ENCODE results near the gene GBP3. TPM values are rescaled to one million over a fixed set of nuclear protein-coding genes. Genes with fewer than 3 reads are reported as not detected.
"Not testable (repeated sequence)": the region's sequence is repeated elsewhere in the genome, so short reads cannot be mapped to it uniquely, and the experiment has no call there.

Gene GBP3
- total and polyA plus RNA-seq, 9 of the 15 experiments (the other 6 are each of a cell fraction or from before 2014, with no cell fraction given): 0.07 to 0.14 (median 0.11) TPM; not detected in 4

DNA sequence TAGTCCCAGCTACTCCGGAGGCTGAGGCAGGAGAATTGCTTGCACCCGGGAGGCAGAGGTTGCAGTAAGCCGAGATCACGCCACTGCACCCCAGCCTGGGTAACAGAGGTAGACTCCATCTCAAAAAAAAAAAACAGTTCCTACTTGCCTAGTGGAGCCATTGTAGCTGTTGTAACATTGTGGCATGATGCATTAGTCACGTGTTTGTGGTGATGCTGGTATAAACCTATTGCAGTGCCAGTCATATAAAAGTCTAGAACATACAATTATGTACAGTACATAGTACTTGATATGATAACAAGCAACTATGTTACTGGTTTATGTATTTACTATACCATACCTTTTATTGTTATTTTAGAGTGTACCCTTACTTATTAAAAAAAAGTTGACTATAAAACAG is 46.4 kb downstream of the GBP3 start (continued):
- TF ChIP-seq, protein P1, sequence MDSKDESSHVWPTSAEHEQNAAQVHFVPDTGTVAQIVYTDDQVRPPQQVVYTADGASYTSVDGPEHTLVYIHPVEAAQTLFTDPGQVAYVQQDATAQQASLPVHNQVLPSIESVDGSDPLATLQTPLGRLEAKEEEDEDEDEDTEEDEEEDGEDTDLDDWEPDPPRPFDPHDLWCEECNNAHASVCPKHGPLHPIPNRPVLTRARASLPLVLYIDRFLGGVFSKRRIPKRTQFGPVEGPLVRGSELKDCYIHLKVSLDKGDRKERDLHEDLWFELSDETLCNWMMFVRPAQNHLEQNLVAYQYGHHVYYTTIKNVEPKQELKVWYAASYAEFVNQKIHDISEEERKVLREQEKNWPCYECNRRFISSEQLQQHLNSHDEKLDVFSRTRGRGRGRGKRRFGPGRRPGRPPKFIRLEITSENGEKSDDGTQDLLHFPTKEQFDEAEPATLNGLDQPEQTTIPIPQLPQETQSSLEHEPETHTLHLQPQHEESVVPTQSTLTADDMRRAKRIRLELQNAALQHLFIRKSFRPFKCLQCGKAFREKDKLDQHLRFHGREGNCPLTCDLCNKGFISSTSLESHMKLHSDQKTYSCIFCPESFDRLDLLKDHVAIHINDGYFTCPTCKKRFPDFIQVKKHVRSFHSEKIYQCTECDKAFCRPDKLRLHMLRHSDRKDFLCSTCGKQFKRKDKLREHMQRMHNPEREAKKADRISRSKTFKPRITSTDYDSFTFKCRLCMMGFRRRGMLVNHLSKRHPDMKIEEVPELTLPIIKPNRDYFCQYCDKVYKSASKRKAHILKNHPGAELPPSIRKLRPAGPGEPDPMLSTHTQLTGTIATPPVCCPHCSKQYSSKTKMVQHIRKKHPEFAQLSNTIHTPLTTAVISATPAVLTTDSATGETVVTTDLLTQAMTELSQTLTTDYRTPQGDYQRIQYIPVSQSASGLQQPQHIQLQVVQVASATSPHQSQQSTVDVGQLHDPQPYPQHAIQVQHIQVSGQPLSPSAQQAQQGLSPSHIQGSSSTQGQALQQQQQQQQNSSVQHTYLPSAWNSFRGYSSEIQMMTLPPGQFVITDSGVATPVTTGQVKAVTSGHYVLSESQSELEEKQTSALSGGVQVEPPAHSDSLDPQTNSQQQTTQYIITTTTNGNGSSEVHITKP (IDR thresholded peaks at IDR 0.05; ENCODE audit: partially characterized antibody): no peak
- TF ChIP-seq MAFG (tag; conservative IDR thresholded peaks at IDR 0.05): no peak

DNA sequence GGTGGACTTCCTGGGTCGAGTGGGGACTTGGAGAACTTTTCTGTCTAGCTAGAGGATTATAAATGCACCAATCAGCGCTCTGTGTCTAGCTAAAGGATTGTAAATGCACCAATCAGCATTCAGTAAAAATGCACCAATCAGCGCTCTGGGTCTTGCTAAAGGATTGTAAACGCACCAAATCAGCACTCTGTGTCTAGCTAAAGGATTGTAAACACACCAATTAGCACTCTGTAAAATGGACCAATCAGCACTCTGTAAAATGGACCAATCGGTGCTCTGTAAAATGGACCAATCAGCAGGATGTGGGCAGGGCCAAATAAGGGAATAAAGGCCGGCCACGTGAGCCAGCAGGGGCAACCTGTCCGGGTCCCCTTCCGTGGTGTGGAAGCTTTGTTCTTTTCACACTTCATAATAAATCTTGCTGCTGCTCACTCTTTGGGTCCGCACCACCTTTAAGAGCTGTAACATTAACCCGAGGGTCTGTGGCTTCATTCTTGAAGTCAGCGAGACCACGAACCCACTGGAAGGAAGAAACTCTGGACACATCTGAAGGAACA is 48.0 kb downstream of the GBP3 start:
- H3K9me3 ChIP-seq (replicated peaks; ENCODE audit: control insufficient read depth, insufficient read depth, low read depth, low read length); H3K9me1 ChIP-seq (ENCODE audit: control insufficient read depth, insufficient read depth, low read length); H3K9ac ChIP-seq (ENCODE audit: insufficient read depth in 1 of 2, low read depth in 2 of 2, low read length in 2 of 2); H3K4me1 ChIP-seq (replicated peaks in 1 of 2; ENCODE audit: control insufficient read depth in 2 of 2, insufficient read depth in 2 of 2, low read length in 2 of 2); FAIRE-seq; intact Hi-C loops (cut with micrococcal nuclease); H4K20me1 ChIP-seq (replicated peaks; ENCODE audit: control insufficient read depth, insufficient read depth, low read length); H3K4me2 ChIP-seq (ENCODE audit: insufficient read depth, low read length); H3K4me3 ChIP-seq; H2AFZ ChIP-seq (ENCODE audit: low read depth, low read length); DNase-seq (ENCODE audit: extremely low read depth in 1 of 4, low spot score in 3 of 4); ATAC-seq; H3K27me3 ChIP-seq (ENCODE audit: control insufficient read depth in 2 of 2, insufficient read depth in 2 of 2, low read length in 2 of 2); H3K27ac ChIP-seq (ENCODE audit: extremely low read depth, low read depth, low read length); H3K79me2 ChIP-seq (ENCODE audit: control insufficient read depth, insufficient read depth, low read length); BruUV-seq (replicated peaks); CTCF ChIA-PET (ENCODE audit: low intra/inter-chr PET ratio): not testable (repeated sequence)
- in situ Hi-C loops (cut with MboI): loop anchor here (10.0 kb wide), 1 partner anchor 640 kb away; no protein-coding TSS in a partner anchor
- TF ChIP-seq CC2D1A (IDR thresholded peaks at IDR 0.05): peak; percentile 82
- TF ChIP-seq MBD2 (IDR thresholded peaks at IDR 0.05; ENCODE audit: borderline replicate concordance, low read depth): 0 out of 2 replicates have a peak, but pooled peaks have one; percentile 22
- TF ChIP-seq NFYB (IDR thresholded peaks at IDR 0.05; ENCODE audit: extremely low read depth, insufficient read length): peak; percentile 71
- TF ChIP-seq ASH1L (IDR thresholded peaks at IDR 0.05; ENCODE audit: borderline replicate concordance, low read depth, partially characterized antibody): peak; percentile 46
- peak; percentile 58; the same call in 1 of the 2 replicates for TF ChIP-seq CHAMP1 (IDR thresholded peaks at IDR 0.05)
- peaks cover 17% of the 10 kb centered on the region; the same call in 2 of the 3 replicates for H3K36me3 ChIP-seq (ENCODE audit: control insufficient read depth, insufficient read depth, low read length)
- 80% methylated on average over 13 of the region's 13 CpGs for WGBS (ENCODE audit: insufficient coverage, low coverage, missing lambda C conversion rate)
- POLR2A ChIA-PET: interaction anchor here (1.1 kb wide), 1 partner anchor 16 kb away, joined by 3 read pairs; no protein-coding TSS in a partner anchor
